NCI-H69 (cell line): Measurements from ENCODE around the gene LRRC75A.
"Not testable (repeated sequence)": the region's sequence is repeated elsewhere in the genome, so short reads cannot be mapped to it uniquely, and the experiment has no call there.

Experiments used
- DNase-seq: peaks from one replicate; lab custom pipeline; 2025; lab: John Stamatoyannopoulos, UW

LRRC75A gene

DNA sequence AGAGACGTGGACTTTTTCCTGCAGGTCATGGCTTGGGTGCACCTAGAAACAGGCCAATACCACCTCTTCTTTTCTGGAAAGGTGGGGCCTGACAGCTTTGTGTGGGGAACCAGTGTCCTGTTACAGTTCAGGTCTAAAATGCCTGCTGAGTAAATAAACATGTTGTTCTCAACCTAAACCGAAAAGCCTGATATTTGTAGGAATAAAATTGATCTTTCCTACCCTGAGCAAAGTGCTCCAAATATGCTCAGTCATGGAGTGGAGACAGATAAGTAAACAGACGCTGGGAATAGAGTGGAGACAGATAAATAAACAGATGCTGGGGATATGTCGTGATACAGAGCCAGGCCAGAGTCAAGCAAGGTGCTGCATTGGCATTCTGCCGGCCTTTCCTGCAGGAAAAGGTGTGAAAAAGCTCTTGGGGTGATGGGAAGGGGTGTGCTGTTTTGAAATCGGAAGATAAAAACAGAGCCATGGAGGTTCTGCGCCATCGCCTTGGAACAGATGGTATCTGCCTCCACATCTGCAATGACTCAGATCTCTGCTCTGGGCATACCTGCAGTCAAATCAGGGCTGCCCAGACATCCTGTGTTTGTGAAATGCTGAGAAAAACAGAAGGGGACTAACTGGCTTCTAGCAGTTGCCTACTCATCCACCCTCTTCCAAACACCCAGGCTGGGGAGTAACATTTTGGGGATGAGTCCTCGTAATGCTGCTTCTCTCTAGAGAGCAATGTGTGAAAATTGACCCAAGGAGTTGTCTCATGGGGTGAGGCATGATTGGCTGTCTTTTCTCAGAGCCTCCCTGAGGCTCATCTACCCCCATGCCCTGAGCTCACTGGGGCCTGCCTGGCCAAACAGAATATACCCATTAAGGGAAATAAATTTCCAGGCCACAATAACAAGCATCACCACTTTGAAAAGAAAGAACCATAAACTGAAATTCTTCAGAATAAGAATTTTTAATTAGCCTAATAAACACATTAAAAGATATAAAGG lies 93.4 kb downstream of the LRRC75A start:
- DNase-seq, result peak; percentile 40

DNA sequence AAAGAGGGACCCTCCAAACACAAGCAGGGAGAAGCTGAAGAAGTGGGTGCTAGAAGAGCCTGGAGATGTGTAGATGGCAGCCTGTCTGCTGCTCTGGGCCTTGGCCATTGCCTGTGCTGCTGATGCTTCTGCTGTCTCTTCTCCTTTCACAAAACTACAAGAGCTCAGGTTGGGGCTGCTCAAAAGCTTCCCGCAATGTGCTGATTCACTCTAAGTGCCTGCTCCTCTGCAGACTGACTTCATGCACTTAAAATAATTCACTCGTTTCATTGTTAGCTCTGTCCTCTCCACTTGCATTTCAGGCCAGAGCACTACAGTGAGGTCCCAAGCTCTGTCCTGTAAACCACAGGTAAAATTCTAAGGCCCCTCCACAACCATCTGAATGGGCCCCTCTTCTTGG lies 95.3 kb downstream of the LRRC75A start:
- not testable (repeated sequence) for DNase-seq

DNA sequence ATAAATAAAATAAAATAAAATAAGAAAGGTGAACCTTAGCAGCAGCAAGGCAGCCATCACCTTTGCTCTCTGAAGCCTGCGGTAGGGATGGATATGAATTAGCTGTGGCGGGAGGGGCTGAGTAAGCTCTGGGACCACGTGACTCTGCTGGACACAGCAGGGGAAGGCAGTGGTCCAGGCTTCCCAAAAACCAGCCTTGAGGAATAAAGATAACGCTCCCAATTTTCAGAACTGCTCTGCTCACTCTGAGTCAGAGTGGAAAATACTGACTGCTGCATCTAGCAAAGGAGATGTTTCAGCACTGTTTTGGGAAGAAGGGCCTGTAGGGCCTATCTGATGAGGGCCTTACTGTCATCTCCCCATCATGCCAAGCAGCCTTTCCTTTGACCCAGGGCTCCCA lies 96.1 kb downstream of the LRRC75A start:
- not testable (repeated sequence) for DNase-seq

DNA sequence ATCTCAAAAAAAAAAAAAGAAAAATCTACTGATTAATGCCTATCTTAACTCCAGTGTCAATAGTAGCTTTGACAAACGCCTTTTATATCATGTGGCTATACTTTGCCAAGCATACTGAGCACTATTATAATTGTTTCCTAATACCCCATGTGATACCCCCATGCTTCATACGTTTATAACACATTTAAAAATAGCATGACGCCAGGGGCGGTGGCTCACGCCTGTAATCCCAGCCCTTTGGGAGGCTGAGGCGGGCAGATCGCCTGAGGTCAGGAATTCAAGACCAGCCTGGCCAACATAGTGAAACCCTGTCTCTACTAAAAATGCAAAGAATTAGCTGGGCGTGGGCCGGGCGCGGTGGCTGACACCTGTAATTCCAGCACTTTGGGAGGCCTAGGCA lies 99.5 kb downstream of the LRRC75A start:
- not testable (repeated sequence) for DNase-seq
